ENCODE data around the gene TCAIM. TPM values are rescaled to one million over a fixed set of nuclear protein-coding genes. Genes with fewer than 3 reads are reported as not detected.

Gene TCAIM
- total RNA-seq, 1 experiment from 2014 or later, result 20.2 TPM

DNA sequence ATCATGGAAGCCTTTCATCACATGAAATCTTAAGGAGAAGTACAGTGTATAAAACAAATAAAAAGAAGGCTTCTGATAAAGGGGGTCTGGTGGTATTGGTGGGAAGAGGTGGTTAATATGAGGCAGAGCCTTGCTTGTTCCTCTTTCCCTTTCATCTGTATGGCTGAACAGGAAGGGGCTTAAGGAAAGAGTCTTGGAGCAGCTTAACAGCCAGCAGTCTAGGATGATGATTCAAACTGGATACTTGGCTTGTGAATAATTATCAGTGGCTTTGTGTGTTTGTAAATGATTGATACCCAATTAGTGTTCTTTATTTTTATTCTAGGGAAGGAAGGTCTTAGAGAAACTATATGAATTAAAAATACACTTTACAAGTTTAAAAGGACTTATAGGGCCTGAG lies 29.1 kb upstream of the TCAIM start:
- H2AFZ ChIP-seq (ENCODE audit: low read length), result no peak overlapping the region
- no TSS peak for BruUV-seq (replicated peaks)
- POLR2A ChIA-PET (ENCODE audit: unreplicated experiment), result no interaction called here

DNA sequence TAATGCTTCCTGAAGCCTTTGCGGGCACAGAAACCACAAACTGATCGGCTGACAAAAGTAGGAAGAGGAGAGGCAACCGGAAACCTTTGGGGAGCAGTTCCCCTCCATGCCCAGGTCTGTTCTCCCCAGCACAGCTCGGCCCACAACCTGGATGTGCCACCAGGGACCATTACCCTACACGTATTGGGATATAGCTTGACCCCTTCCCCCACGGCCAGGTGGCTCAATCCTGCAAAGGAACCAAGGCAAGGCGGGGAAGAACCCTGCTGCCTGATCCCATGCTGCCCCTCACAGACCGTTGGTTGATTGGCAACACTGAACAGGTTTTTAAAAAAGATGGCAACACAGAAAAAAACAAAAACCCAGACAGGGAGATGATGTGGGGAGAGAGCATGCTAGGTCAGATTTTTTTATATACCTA lies 19.7 kb upstream of the TCAIM start:
- Histone ChIP-seq H3K4me2 (ENCODE audit: low read length) (no peak overlapping the region), H3K79me2 (ENCODE audit: low read length) (no peaks in the 10 kb centered on the region), H3K9me2 (replicated peaks; ENCODE audit: low read length) (no peaks in the 10 kb centered on the region), H3K9me3 (ENCODE audit: low read length) (no peaks in the 10 kb centered on the region), H3K27me3 (ENCODE audit: low read length) (no peaks in the 10 kb centered on the region), H3F3A (ENCODE audit: low read length, unreplicated experiment) (no peaks in the 10 kb centered on the region), H4K20me1 (ENCODE audit: low read length) (no peaks in the 10 kb centered on the region), H2AFZ (ENCODE audit: low read length) (no peak overlapping the region), H3K4me1 (ENCODE audit: insufficient read depth, low read length) (peaks cover 11% of the 10 kb centered on the region), H3K9ac (ENCODE audit: low read length) (no peak overlapping the region), H3K36me3 (ENCODE audit: low read depth, low read length) (no peaks in the 10 kb centered on the region), H3K4me3 (ENCODE audit: low read length) (no peak overlapping the region), H3K27ac (ENCODE audit: low read length) (no peak overlapping the region)
- CTCF ChIA-PET, result no interaction called here
- DNase-seq (peak; percentile 22), ATAC-seq (no peak)
- intact Hi-C loops (cut with micrococcal nuclease), result no loop called here
- BruUV-seq (replicated peaks), result no TSS peak
- no peak for TF ChIP-seq EZH2 (IDR thresholded peaks at IDR 0.05; ENCODE audit: low read length, unreplicated experiment)
- no peak for TF ChIP-seq EZH2phosphoT487 (IDR thresholded peaks at IDR 0.05; ENCODE audit: borderline replicate concordance, low read length)
- TF ChIP-seq, protein P1, sequence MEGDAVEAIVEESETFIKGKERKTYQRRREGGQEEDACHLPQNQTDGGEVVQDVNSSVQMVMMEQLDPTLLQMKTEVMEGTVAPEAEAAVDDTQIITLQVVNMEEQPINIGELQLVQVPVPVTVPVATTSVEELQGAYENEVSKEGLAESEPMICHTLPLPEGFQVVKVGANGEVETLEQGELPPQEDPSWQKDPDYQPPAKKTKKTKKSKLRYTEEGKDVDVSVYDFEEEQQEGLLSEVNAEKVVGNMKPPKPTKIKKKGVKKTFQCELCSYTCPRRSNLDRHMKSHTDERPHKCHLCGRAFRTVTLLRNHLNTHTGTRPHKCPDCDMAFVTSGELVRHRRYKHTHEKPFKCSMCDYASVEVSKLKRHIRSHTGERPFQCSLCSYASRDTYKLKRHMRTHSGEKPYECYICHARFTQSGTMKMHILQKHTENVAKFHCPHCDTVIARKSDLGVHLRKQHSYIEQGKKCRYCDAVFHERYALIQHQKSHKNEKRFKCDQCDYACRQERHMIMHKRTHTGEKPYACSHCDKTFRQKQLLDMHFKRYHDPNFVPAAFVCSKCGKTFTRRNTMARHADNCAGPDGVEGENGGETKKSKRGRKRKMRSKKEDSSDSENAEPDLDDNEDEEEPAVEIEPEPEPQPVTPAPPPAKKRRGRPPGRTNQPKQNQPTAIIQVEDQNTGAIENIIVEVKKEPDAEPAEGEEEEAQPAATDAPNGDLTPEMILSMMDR (conservative IDR thresholded peaks at IDR 0.05; ENCODE audit: low read depth, low read length), result peak; percentile 34; the same call in 1 of the 2 replicates
- POLR2A ChIA-PET (ENCODE audit: unreplicated experiment), result no interaction called here

More for the DNA sequence above, 29.1 kb upstream of the TCAIM start:
- Histone ChIP-seq H3K4me3 (ENCODE audit: low read length) (no peak overlapping the region), H3K9me3 (ENCODE audit: low read length) (no peaks in the 10 kb centered on the region), H3K9me2 (replicated peaks; ENCODE audit: low read length) (no peaks in the 10 kb centered on the region), H3F3A (ENCODE audit: low read length, unreplicated experiment) (no peaks in the 10 kb centered on the region), H3K27ac (ENCODE audit: low read length) (no peak overlapping the region), H4K20me1 (ENCODE audit: low read length) (no peaks in the 10 kb centered on the region), H3K9ac (ENCODE audit: low read length) (no peak overlapping the region), H3K4me1 (ENCODE audit: insufficient read depth, low read length) (no peaks in the 10 kb centered on the region), H3K4me2 (ENCODE audit: low read length) (no peak overlapping the region), H3K27me3 (ENCODE audit: low read length) (no peaks in the 10 kb centered on the region), H3K79me2 (ENCODE audit: low read length) (no peaks in the 10 kb centered on the region), H3K36me3 (ENCODE audit: low read depth, low read length) (no peaks in the 10 kb centered on the region)
- no peak for DNase-seq
- TF ChIP-seq EZH2phosphoT487 (IDR thresholded peaks at IDR 0.05; ENCODE audit: borderline replicate concordance, low read length), result no peak
- no peak for TF ChIP-seq EZH2 (IDR thresholded peaks at IDR 0.05; ENCODE audit: low read length, unreplicated experiment)
- TF ChIP-seq, protein P1 (conservative IDR thresholded peaks at IDR 0.05; ENCODE audit: low read depth, low read length), result no peak
- CTCF ChIA-PET, result no interaction called here
- intact Hi-C loops (cut with micrococcal nuclease), result no loop called here
- no peak for ATAC-seq

DNA sequence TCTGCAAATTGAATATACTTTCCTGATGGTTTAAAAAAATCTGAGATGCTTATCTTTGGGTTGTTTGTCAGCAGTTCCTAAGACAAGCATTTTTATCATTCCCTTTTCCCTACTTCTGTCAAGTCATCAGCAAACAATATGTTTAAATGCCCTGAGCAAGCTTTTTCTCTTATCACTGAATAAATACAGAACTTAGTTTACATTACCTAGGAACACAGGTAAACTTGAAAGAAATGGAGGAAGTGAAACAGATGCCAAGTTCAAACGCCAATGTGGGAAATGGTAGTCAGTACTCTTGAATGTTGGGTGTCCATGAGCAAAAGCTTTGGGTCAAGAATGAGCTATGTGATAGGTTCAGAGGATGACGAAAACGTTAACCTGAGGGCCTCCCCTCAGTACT lies 17.2 kb upstream of the TCAIM start:
- no peaks in the 10 kb centered on the region for H3F3A ChIP-seq (ENCODE audit: low read length, unreplicated experiment)
- BruUV-seq (replicated peaks), result no TSS peak
- no peak overlapping the region for H3K9ac ChIP-seq (ENCODE audit: low read length)
- DNase-seq, result peak; percentile 47
- no peaks in the 10 kb centered on the region for H3K9me3 ChIP-seq (ENCODE audit: low read length)
- ATAC-seq, result peak; percentile 41; the same call in 1 of the 2 replicates
- H3K36me3 ChIP-seq (ENCODE audit: low read depth, low read length), result no peaks in the 10 kb centered on the region
- H3K27ac ChIP-seq (ENCODE audit: low read length), result no peak overlapping the region
- intact Hi-C loops (cut with micrococcal nuclease), result loop anchor here (5.0 kb wide), 4 partner anchors 84 to 441 kb away; partner anchors contain the start of genes KIAA1143, KIF15 and ZNF445
- no peaks in the 10 kb centered on the region for H3K9me2 ChIP-seq (replicated peaks; ENCODE audit: low read length)
- TF ChIP-seq EZH2phosphoT487 (IDR thresholded peaks at IDR 0.05; ENCODE audit: borderline replicate concordance, low read length) (no peak), EZH2 (IDR thresholded peaks at IDR 0.05; ENCODE audit: low read length, unreplicated experiment) (no peak)
- TF ChIP-seq, protein P1 (conservative IDR thresholded peaks at IDR 0.05; ENCODE audit: low read depth, low read length), result no peak
- H3K4me3 ChIP-seq (ENCODE audit: low read length), result no peak overlapping the region
- H2AFZ ChIP-seq (ENCODE audit: low read length), result no peak overlapping the region
- H3K79me2 ChIP-seq (ENCODE audit: low read length), result no peaks in the 10 kb centered on the region
- POLR2A ChIA-PET (ENCODE audit: unreplicated experiment), result no interaction called here
- CTCF ChIA-PET, result interaction anchor here (0.6 kb wide), 1 partner anchor 1338 kb away, joined by 3 read pairs; no protein-coding TSS in a partner anchor
- peaks cover 15% of the 10 kb centered on the region for H3K4me1 ChIP-seq (ENCODE audit: insufficient read depth, low read length)
- H4K20me1 ChIP-seq (ENCODE audit: low read length), result no peaks in the 10 kb centered on the region
- H3K27me3 ChIP-seq (ENCODE audit: low read length), result no peaks in the 10 kb centered on the region
- peak overlapping the region; percentile 8; the same call in 1 of the 2 replicates for H3K4me2 ChIP-seq (ENCODE audit: low read length)

Data from PC-3 (cell line).